ENCODE data around the gene CADM2.

DNA sequence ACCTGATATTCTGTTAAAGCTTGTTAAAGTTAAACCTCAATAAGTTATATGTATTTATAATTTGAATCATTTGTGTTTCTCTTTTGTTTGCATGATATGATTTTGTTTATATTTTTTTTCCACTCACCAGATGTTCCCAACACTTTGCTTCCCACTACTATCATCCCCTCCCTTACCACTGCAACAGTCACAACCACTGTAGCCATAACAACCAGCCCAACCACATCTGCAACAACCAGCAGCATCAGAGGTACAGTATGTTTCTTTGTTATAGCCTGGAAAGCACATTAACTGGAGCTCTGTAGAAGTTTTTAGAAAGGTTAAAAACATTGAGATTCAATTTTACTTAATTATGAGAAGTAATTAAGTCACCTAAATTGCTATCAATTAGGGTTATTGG lies 1020.2 kb downstream of the CADM2 start:
- TF ChIP-seq, protein P1, sequence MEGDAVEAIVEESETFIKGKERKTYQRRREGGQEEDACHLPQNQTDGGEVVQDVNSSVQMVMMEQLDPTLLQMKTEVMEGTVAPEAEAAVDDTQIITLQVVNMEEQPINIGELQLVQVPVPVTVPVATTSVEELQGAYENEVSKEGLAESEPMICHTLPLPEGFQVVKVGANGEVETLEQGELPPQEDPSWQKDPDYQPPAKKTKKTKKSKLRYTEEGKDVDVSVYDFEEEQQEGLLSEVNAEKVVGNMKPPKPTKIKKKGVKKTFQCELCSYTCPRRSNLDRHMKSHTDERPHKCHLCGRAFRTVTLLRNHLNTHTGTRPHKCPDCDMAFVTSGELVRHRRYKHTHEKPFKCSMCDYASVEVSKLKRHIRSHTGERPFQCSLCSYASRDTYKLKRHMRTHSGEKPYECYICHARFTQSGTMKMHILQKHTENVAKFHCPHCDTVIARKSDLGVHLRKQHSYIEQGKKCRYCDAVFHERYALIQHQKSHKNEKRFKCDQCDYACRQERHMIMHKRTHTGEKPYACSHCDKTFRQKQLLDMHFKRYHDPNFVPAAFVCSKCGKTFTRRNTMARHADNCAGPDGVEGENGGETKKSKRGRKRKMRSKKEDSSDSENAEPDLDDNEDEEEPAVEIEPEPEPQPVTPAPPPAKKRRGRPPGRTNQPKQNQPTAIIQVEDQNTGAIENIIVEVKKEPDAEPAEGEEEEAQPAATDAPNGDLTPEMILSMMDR (IDR thresholded peaks at IDR 0.05; ENCODE audit: poor library complexity) = no peak
- TF ChIP-seq EZH2 (IDR thresholded peaks at IDR 0.05; ENCODE audit: borderline replicate concordance) = no peak
- no peak for TF ChIP-seq EZH2phosphoT487 (IDR thresholded peaks at IDR 0.05; ENCODE audit: low read depth, severe bottlenecking, unreplicated experiment)

Data from hepatocyte (in vitro differentiated cells).